HG03432 (cell line): Measurements from ENCODE around the gene AP3M1.
"Not testable (repeated sequence)": the region's sequence is repeated elsewhere in the genome, so short reads cannot be mapped to it uniquely, and the experiment has no call there.

Source experiments
- ATAC-seq: cut with Tn5 transposase; IDR thresholded peaks from one replicate; pipeline ENCODE4 v1.9.1; 2021; ENCODE audit warnings: mild to moderate bottlenecking, moderate library complexity; ENCODE audit not compliant: unreplicated experiment

AP3M1 gene

DNA sequence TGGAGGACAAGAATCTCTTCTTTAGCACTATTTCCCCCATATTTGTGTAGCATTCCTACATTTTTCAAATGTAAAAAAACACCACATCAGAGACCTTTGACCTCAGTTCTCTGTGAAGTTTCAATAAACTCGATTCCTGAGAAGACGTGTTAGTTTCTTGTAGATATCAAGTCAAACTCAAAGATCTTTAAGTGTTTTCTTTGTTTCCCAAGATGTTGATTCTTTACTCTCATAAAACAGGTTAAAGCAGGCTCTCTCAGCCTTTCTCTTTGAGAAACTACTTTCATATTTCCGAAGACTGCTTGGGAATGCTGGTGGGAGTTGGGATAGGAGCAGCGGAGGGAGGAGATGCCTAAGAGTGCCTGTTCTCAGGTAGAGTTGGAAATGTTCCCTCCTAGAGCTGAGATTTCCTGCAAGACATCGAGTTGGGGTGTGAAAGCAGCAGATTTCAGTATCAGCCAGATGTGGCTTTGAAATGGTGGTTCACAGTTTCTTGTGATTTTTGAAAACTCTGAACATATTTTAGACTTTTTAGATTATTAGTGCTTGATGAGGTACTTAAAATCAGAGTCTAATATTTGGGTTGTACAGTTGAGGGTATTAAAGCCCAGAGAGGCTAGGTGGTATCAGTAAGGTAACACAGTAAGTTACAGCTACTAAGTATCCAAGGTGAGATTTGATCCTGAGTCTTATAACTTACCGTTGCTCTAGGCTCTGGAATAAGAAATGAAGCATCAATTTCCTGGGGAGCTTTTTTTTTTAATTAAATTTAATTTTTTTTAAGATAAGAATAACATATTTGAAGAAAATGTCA, 14.3 kb upstream of the AP3M1 start:
- ATAC-seq: no peak

DNA sequence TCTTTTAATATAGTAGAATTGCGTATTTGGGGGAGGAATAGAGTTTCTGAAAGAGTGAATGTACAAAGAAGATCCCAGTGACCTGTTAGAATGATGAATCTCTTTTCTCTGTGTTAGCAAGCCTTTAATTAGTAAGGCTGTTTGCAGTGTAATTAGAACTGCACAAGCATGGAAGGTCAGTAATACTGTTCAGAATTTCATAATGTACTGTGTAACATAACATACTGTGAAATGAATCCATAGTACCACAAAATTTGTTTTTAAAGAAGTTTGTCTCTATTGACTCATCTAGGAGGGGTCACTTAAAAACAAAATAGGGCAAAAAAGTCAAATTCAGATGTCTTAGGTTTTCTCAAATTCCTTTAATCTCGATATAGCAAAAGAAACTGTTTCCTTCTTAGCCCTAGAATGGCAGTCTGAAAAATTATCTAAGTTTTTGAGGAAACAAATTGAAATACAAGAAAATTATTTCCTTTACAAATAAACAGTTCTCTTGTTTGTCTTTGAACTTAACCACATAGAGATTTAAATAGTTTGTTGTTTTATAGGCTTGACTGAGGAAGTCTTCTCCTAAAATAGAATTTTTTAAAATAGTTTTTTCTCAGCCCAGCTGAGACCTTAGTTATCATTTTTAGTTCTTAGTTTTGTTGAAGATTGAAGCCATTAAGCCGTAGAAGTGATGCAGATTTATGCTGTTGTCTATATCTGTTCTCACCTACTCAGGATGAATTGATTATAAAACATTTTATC, 12.9 kb upstream of the AP3M1 start:
- ATAC-seq: no peak

DNA sequence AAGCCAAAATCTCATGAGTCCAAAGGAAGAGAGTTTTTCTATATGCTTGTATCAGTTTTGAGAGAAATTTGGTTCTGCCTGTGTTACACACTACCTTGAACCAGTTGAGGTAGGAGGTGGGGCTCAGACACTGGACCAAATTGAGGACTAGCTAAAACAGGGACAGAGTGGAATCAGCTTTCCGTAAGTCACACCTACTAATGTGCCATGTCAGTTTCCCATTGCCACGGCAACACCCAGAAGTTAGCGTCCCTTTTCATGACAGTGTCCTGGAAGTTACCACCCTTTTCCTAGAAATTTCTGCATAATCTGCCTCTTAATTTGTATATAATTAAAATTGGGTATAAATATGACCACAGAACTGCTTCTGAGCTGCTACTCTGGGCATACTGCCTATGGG, 9.4 kb upstream of the AP3M1 start:
- ATAC-seq: no peak

DNA sequence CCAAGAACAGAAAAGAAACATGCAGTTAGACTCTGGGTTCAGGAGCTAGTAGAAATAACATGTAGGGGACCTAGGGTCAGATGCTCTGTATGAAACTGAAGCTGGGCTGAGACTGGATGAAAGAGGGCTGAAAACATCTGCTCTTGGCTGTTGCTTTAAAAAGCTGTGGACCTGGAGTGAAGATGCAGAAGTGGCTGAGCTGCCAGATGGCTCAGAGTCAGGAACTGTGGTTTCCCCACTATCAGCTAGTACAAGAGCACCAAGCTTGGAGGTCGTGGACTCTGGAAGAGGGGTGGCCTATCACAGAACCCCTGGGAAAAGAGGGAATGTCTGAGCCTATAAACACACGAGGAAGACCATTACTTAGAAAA, 6.3 kb upstream of the AP3M1 start:
- ATAC-seq: no peak

DNA sequence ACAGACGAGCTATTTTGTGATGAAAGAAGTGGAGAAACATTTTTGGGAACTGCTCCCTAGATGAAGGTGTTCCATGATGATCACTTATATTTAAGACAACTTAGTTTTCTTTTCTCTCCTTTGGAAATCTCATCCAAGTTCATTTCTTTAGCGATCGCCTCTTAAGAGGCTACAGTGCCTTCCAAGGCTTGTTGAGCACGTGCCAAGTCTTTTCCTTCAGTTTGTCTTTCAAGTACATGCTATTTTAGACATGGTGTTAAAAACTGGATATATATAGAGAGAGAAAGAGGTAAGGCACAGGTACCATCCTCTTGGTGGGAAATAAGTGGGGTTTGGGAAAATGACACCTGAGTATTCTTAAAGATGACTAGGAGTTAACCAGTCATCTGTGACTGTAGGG, 3.0 kb upstream of the AP3M1 start:
- no peak for ATAC-seq

DNA sequence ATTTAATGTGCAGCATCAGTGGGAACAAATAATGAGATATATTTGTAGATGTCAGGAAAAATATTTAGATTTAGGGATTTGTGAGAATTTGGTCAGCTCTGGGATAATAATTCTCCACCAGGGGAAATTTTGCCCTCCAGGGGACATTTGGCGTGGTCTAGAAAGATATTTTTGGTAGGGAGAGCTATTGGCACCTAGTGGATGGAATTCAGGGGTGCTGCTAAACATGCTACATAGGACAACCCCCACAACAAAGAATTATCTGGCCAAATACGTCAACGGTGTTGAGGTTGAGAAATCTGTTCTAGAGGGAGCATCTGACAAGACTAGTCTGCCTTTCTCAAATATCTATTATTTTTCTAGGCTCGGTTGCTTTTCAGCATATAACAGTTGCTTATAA, 2.5 kb upstream of the AP3M1 start:
- no peak for ATAC-seq

DNA sequence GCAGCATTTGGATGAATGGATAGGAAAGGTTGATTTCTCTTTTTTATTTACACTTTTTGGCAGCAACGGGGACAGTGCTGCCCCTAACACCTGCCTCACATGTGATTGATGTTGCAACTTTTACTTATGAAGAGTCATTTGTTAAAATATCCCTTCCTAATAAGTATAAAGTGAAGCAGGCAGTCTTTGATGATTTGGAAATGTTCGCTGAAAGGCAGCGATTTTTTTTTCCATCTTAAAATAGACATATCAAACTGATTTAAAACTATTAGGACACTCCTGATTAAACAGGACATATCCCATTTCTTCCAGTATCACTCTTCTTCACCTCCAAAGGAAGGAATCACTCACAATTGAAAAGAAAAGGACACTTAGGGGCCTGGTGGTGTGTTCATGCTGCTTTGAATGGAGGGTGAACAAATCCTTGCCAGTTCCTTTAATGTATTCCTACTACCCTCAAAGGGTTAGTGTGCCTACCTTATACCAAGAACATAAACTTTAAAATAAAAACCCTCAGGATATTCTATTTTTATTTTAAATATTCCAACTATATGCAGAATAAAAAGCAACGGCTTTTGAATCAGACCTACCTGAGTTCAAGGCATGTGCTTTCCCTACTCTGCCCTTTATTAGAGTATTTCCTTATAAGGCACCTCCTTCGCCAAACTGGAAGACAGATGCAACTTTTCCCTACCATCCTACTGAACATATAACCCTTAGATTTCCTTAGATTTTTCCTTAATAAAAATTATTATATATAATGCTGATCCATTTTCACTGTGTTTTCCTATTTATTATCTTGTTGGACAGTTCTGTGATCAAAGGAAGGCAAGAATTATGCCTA, 1.5 kb upstream of the AP3M1 start:
- ATAC-seq: no peak

DNA sequence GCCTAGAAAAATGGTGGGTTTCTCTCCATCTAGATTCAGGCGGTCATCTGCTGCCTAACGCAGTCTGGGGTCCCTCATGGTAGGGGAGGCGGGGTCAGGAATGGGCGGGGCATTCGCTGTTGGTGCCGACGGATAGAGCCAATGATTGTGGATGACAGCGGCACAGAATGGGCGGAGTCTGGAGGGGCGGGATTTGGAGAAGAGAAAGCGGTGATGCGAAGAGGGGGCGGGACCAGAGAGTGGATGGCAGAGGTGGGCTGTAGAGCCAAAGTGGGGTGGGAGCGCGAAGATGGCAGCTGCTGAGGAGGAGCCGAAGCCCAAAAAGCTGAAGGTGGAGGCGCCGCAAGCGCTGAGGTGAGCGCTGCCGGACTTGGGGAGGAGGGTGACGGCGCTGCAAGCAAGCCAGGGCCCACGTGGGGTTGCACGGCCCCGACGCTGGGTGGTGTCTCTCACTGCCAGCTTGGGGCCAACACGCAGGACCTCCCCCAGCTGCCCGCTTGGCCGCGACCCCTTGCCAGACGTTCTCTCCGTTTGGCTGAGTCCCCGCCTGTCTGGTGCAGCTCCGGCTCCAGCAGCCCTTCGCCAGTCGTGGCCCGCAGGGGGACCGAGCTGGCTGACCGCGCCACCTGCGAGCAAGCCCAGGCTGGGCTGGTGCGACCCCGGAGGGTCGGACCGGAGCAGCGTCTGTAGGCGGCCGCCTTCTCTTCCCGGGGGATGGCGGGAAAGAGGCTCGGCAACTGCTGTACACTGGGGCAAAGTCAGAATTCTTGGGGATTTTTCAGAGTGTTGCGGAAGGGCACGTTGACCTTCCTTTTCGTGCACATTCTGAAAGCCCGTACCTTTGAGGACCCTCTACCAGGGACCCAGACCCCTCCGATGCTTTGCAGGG, 606 bp upstream of the AP3M1 start, which contains the start of gene ADK:
ADK (plus strand) TSS at position 232 of the 889 bp plus-strand sequence; CDS start at position 290, 58 bp downstream.
- peak; percentile 87 for ATAC-seq

DNA sequence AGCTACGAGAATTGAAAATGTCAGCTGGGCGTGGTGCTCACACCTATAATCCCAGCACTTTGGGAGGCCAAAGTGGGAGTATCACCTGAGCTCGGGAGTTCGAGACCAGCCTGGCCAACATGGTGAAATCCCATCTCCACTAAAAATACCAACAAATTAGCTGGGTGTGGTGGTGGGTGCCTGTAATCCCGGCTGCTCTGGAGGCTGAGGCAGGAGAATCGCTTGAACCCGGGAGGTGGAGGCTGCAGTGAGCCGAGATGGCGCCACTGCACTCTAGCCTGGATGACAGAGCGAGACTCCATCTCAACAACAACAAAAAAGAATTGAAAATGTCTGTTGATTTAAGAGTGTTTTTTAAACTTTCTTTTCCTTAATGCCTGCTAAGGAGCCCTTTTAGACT, 3.6 kb downstream of the AP3M1 start:
- not testable (repeated sequence) for ATAC-seq

DNA sequence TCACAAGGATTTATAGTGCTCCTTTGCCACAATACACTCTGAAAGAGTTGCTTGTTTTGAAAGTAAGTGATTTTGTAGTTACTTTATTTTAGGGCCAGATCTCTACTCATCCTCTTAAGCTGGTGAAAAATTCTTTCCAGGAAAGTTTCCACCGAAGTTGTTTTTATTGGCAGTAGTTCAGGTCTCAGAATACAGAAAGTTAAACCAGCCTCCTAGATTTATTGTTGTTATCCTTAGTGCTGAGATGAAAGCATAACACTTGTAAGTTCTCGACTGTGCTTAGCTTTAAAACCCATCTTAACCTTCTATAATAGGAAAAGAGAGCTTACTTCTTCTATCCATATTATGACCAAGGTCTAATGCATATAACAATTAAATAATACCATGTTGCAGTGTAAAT, 5.5 kb downstream of the AP3M1 start:
- ATAC-seq: no peak

DNA sequence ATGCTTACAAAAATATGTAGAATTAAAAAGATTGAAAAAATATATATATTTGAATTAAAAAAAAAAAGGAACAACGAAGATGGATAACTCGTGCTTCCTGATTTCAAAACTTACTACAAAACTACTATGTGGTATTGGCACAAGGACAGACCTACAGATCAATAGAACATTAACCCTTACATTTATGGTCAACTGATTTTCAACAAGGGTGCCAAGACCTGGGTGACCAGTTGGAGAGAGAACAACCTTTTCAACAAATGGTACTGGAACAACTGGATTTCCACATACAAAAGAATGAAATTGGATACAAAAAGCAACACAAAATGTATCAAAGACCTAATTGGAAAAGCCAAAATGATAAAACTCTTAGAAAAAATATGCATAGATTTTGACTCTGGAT, 10.1 kb downstream of the AP3M1 start:
- no peak for ATAC-seq

DNA sequence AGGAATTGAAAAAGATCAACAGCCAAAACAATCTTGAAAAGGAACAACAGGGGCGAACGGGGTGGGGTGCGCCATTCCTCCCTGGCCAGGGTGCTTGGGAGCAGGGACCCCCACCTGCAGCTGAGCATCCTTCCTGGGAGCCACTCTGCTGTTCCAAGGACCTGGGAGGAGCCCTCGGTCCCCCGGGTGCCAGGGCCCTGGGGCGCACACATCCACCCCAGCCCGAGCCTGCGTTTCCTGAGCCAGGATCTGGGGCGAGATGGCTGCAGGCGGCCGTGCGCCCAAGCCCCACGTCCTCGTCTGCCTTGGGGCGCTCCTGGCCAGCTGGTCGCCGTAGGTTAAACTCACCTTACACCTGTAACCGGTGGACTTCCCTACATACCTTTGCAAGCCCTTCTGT, 10.6 kb downstream of the AP3M1 start:
- no peak for ATAC-seq

DNA sequence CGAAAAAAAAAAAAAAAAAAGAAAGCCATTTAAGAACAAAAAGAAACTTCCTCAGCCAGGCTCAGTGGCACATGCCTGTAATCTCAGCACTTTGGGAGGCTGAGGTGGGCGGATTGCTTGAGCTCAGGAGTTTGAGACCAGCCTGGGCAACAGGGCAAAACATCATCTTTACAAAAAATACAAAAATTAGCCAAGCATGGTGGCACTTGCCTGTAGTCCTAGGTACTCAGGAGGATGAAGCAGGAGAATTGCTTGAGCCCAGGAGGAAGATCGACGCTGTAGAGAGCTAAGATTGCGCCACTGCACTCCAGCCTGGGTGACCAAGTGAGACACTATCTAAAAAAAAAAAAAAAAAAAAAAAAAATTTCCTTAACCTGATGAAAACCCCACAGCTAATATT, 12.0 kb downstream of the AP3M1 start:
- ATAC-seq: not testable (repeated sequence)

DNA sequence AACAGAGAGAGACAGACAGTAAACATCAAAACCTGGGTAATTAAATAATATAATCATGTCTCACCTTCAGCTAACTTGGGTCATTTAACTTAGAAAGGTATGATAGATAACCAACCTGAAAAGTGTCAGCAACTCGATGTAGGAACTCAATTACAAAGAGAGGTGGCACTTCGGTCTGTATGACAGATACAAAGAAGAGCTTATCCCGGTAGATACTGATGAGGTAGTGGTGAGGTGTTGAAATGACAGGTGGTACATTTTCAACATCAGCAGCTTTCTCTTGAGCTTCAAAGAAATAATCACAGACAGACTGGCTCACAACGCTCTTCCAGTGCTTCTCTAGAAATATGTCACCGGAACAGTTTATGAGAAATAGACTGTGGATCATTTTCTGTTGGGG, 12.6 kb downstream of the AP3M1 start:
- no peak for ATAC-seq

DNA sequence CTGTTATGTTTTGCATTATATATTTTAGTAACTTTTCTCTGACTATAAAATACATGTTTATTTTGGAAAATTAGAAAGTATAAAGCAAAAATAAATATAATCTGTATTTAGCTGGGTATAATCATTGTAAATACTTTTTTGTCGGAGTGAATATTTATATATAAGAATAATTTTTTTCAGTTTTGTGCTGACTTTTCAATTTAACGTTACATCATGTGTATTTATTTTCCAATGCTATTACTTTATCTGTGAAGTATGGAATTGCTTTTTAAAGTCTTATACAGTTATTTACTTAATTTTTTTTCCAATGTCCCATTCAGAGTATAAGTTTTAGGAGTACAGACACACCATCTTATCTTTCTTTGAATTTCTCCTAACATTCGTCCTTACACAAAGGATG, 15.2 kb downstream of the AP3M1 start:
- no peak for ATAC-seq

DNA sequence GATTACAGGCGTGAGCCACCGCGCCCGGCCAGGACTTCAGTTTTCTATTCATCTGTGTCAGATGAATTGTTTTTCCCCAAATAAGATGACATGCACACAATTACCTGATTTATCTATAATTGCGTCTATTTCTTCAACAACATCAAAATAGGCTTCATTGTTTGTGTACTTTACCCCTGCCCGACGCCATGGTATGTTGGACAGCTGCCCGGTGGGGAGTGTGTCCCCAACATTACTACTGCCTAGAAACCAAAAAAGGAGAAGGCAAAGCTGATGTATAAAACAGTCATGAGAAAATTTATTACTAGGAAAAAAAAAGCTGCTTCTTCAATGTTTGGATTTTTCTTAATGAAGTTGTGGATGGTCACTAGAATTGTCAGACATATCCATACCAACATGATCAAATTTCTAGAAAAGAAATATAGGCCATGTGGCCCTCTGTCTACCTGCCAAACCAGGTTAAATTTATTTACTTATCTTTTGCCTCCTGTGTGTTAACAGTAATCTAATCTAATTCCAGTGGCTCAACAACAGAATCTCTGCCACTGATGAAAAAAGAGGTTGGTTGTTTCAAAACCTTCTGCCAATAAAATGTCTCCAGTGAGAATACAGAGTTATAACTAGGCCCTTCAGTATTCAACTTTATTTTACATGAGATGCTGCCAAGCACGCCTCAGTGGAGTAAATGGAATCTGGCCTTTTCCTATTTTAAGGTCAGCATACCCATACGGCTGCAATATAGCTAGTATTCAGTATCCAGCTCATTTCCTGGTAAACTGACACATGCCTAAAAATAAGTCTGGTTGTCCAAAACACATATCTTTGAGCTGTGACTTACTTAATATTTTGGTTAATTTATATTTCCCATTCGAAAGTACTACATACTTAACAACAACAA, 16.5 kb downstream of the AP3M1 start:
- ATAC-seq: no peak

DNA sequence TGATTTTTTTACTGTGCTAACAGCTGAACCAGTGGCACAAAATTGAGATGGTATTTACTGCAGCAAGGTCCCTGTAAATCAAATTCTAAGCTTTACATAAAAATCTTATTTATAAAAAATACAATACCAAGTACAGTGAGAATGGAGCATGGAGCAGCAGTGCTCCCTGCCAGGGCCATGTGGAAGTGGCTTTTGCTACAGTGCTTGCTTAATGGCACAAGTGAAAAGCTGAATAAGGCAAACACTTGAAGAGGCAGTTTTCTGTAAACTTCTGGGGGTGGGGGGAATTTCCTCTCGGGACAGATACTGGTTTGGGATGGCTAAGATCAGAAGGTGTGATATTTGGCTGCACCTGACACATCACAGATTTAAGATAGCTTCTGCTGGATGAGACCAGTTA, 27.5 kb downstream of the AP3M1 start:
- ATAC-seq: no peak

DNA sequence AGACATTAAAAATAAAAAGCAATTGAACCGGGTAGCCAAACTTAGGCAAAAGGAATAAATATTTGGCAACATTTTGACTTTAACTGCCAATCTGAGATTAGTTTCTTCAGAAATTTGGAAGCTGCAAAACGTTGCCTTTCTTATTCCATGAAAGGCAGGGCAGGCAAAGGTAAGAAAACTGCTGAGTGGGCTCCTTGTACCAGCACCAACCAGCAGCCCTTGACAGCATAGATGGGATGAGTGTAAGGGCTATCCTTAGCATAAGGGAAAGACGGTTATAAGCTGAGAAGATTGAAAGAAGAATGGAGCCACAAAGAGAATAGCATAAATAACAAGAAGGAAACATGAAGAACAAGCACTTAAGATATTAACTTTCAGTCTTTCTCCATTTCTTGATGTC, 28.6 kb downstream of the AP3M1 start:
- ATAC-seq: no peak

DNA sequence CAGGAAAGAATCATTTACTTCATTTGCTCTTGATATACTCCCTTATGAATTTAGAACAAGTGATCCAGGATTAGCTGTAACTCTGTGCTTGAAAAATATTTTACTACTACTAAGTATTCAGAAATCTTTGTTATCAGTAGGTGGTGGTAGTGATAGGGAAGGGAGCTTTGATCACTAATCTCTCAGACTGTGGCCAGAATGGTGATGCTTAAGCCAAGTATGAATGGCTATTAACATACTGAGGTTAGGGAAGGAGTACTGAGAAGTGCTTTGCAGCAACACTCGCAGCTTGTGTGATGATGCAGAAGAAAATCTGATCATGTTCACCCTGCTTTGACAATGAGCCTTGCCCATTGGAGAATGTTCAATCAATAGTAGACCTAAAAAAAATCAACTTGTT, 29.3 kb downstream of the AP3M1 start:
- ATAC-seq: no peak
